ENCODE data around the gene PABPC1L.
A peak's percentile ranks its signal among the peaks of the same experiment; 100 is the strongest.

PABPC1L gene

GRCh38 chr20:44966030-44966961, 56.4 kb downstream of the PABPC1L start, which contains the start of gene STK4:
STK4 (plus strand) TSS chr20:44966512; CDS start chr20:44966569, 57 bp downstream.
- peak; percentile 89 to 93 (median 92) for DNase-seq (ENCODE audit: low read depth in 3 of 3)

- no peak for DNase-seq (ENCODE audit: low read depth in 3 of 3)
Observed at GRCh38 chr20:44967207-44967807, 57.4 kb downstream of the PABPC1L start.

GRCh38 chr20:44969300-44969894, 59.5 kb downstream of the PABPC1L start:
- no peak for DNase-seq (ENCODE audit: low read depth in 3 of 3)

GRCh38 chr20:44970243-44970757, 60.4 kb downstream of the PABPC1L start:
- DNase-seq (ENCODE audit: low read depth in 3 of 3) = no peak

- DNase-seq (ENCODE audit: low read depth in 3 of 3) = no peak
Observed at GRCh38 chr20:44973053-44973452, 63.2 kb downstream of the PABPC1L start.

- DNase-seq (ENCODE audit: low read depth in 3 of 3) = no peak
Observed at GRCh38 chr20:44976698-44977097, 66.8 kb downstream of the PABPC1L start.

GRCh38 chr20:44979090-44979621, 69.3 kb downstream of the PABPC1L start:
- peak in 2 of 3 experiments; percentile 45 to 50 for DNase-seq (ENCODE audit: low read depth in 3 of 3)

- DNase-seq (ENCODE audit: low read depth in 3 of 3) = no peak
Observed at GRCh38 chr20:44981736-44982406, 72.0 kb downstream of the PABPC1L start.

- DNase-seq (ENCODE audit: low read depth in 3 of 3) = no peak
Observed at GRCh38 chr20:44983093-44983674, 73.3 kb downstream of the PABPC1L start.

GRCh38 chr20:44988631-44989171, 78.8 kb downstream of the PABPC1L start:
- no peak for DNase-seq (ENCODE audit: low read depth in 3 of 3)
